ENCODE measurements around the gene RNF115.

DNA sequence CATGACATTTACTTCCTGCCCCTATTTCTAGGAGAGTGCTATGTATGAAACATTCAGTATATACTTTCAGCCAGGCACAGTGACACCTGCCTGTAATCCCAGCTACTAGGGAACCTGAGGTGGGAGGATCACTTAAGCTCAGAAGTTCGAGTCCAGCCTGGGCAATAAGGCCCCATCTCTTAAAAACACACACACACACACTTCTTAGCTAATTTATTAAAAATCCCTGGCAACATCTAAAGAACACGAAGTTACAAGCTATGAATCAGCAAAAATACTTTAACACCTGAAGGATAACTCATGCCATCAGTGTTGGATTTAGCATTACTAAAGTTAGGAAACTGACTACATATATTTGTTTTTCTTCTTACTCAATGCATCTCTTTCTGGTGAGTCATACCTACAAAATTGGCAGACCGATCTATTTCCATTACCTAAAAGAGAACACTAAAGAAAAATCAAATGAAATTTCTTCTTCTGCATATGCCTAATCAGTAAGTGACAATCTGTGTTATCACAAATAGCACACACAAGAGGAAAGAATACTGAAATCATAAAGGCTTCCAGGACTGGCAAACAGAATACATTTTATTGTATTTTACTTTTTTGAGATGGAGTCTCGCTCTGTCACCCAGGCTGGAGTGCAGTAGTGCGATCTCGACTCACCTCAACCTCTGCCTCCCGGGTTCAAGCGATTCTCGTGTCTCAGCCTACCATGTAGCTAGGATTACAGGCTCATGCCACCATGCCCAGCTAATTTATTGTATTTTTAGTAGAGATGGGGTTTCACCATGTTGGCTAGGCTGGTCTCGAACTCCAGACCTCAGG is 41.4 kb downstream of the RNF115 start:
- TF ChIP-seq, protein P1, sequence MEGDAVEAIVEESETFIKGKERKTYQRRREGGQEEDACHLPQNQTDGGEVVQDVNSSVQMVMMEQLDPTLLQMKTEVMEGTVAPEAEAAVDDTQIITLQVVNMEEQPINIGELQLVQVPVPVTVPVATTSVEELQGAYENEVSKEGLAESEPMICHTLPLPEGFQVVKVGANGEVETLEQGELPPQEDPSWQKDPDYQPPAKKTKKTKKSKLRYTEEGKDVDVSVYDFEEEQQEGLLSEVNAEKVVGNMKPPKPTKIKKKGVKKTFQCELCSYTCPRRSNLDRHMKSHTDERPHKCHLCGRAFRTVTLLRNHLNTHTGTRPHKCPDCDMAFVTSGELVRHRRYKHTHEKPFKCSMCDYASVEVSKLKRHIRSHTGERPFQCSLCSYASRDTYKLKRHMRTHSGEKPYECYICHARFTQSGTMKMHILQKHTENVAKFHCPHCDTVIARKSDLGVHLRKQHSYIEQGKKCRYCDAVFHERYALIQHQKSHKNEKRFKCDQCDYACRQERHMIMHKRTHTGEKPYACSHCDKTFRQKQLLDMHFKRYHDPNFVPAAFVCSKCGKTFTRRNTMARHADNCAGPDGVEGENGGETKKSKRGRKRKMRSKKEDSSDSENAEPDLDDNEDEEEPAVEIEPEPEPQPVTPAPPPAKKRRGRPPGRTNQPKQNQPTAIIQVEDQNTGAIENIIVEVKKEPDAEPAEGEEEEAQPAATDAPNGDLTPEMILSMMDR (IDR thresholded peaks at IDR 0.05; ENCODE audit: borderline replicate concordance, extremely low read depth, low read length, poor library complexity, severe bottlenecking), result no peak
- no peak for TF ChIP-seq EZH2 (IDR thresholded peaks at IDR 0.05; ENCODE audit: borderline replicate concordance, low read depth, low read length, severe bottlenecking)

Measured in DND-41 (cell line).